Kidney epithelial cell (primary cell): Measurements from ENCODE around the gene KIAA1210. TPM values are rescaled to one million over a fixed set of nuclear protein-coding genes. Genes with fewer than 3 reads are reported as not detected.

Source experiments
- DNase-seq: peaks from one replicate; pipeline ENCODE4 v3.0.0-alpha.2; 2010; ENCODE audit warnings: low read depth
- H3K27me3 ChIP-seq: 2 replicates; pipeline ENCODE4 v1.6.0; 2011; ENCODE audit warnings: low read length; ENCODE audit not compliant: control insufficient read depth, insufficient read depth
- H3K36me3 ChIP-seq: 2 replicates; pipeline ENCODE4 v1.5.1; 2011; ENCODE audit warnings: low read length; ENCODE audit not compliant: control insufficient read depth, insufficient read depth
- H3K4me3 ChIP-seq: 2 replicates; pipeline ENCODE4 v1.5.1; 2011; ENCODE audit warnings: low read depth, mild to moderate bottlenecking, control low read depth, low read length
- CTCF ChIP-seq: IDR thresholded peaks from 2 replicates; pipeline ENCODE4 v1.5.1; 2011; ENCODE audit warnings: mild to moderate bottlenecking, moderate library complexity, low read length, control low read depth, inconsistent platforms; ENCODE audit not compliant: insufficient read depth, poor library complexity, severe bottlenecking
- total RNA-seq: library from RNA; depleted of rRNA; stranded (reverse); fragments of >200 nt; gene quantifications from 2 replicates; pipeline ENCODE4 v1.2.3, GENCODE V29; 2015

Gene KIAA1210
- total RNA-seq, 1 donor from 2014 or later = not detected

DNA sequence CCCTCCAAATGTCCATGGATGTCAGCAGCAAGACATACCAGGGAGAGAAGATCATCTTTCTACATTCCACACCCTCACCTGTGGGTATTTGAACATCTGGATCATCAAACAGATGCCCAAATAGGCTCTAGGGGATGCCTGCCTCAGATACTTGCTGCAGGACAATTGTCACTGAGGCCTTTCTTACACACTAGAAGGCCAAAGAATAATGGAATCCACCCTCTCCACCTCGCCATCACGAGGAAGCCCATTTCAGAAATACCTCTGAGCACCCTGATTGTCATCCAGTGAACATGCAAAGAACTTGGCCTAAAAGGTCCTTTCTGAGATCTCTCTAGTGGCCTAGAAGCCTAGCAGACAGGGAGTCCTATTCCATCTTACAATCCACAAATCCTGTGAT, 6.9 kb upstream of the KIAA1210 start:
- DNase-seq = no peak
- no peaks in the 10 kb centered on the region for H3K36me3 ChIP-seq
- H3K4me3 ChIP-seq = no peak overlapping the region
- TF ChIP-seq CTCF = no peak
- H3K27me3 ChIP-seq = no peaks in the 10 kb centered on the region

GRCh38 chrX:119132961-119133360, 5.3 kb upstream of the KIAA1210 start:
- Histone ChIP-seq H3K36me3 (no peaks in the 10 kb centered on the region), H3K4me3 (no peak overlapping the region), H3K27me3 (no peaks in the 10 kb centered on the region)
- no peak for DNase-seq
- no peak for TF ChIP-seq CTCF

GRCh38 chrX:119132316-119132715, 4.7 kb upstream of the KIAA1210 start:
- TF ChIP-seq CTCF = no peak

DNA sequence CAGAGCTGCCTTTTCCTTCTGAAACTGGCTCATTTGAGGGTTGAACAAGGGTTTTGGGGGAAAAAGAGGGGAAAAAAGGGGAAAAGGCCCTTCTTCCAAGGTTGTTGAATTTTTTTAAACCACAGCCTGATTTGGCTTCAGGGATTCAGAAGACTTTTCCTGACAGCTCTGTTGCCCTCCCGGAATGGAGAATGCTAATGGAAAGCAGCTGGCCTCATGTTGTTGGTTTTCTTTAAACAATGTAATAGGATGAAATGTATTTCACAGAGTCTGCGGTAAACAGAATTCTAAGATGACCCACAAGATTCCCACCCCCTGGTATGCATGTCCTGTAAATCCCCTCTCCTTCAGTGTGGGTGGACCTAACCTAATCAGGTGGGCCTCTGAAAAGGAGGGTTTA, 3.3 kb upstream of the KIAA1210 start:
- Histone ChIP-seq H3K4me3 (no peak overlapping the region), H3K36me3 (no peaks in the 10 kb centered on the region), H3K27me3 (no peaks in the 10 kb centered on the region)
- no peak for TF ChIP-seq CTCF
- DNase-seq = no peak

More at GRCh38 chrX:119132316-119132715, 4.7 kb upstream of the KIAA1210 start:
- no peaks in the 10 kb centered on the region for H3K36me3 ChIP-seq
- H3K4me3 ChIP-seq = no peak overlapping the region
- DNase-seq = no peak
- H3K27me3 ChIP-seq = no peaks in the 10 kb centered on the region

DNA sequence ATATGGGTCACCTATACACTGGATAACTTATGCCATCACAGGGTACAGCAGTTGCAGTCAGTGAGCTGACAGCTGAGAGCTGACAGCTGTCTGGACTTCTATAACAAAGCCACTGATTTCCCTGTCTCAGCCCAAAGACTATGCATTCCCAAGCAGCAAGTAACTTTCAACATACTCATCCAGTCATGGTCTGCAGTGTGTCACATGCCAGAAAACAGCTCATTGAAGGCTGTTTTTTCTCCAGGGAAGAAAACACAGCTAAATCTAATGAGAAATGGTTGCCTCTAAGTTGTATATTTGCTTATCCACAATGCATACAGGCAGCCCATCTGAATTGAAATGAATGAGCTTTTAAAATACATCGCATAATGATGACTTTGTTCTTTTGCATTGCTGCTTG, 6.3 kb downstream of the KIAA1210 start:
- Histone ChIP-seq H3K4me3 (no peak overlapping the region), H3K27me3 (no peaks in the 10 kb centered on the region), H3K36me3 (no peaks in the 10 kb centered on the region)
- peak; percentile 7 for DNase-seq
- TF ChIP-seq CTCF = no peak

GRCh38 chrX:119118780-119119395, 8.7 kb downstream of the KIAA1210 start:
- Histone ChIP-seq H3K36me3 (no peaks in the 10 kb centered on the region), H3K4me3 (no peak overlapping the region), H3K27me3 (peaks cover 3% of the 10 kb centered on the region)
- TF ChIP-seq CTCF = peak; percentile 73
- DNase-seq = no peak
